ENCODE measurements around the gene ITGAE.
"Not testable (repeated sequence)": the region's sequence is repeated elsewhere in the genome, so short reads cannot be mapped to it uniquely, and the experiment has no call there.

ITGAE gene

GRCh38 chr17:3724378-3725077, 76.5 kb downstream of the ITGAE start:
- DNase-seq, result no peak

- peak; percentile 91 for DNase-seq
Measured at GRCh38 chr17:3723556-3724377, 77.2 kb downstream of the ITGAE start, which contains the start of gene HASPIN. TSS of gene HASPIN (plus strand) at chr17:3723903. CDS start at chr17:3723936, 33 bp downstream.

GRCh38 chr17:3723188-3723555, 77.8 kb downstream of the ITGAE start:
- no peak for DNase-seq

GRCh38 chr17:3722716-3723115, 78.3 kb downstream of the ITGAE start:
- DNase-seq, result no peak

- no peak for DNase-seq
Measured at GRCh38 chr17:3719265-3719664, 81.7 kb downstream of the ITGAE start.

GRCh38 chr17:3718201-3718600, 82.8 kb downstream of the ITGAE start:
- no peak for DNase-seq

GRCh38 chr17:3715296-3715695, 85.7 kb downstream of the ITGAE start:
- DNase-seq, result no peak

- peak; percentile 21 for DNase-seq
Measured at GRCh38 chr17:3712811-3713463, 88.1 kb downstream of the ITGAE start.

GRCh38 chr17:3710951-3711383, 90.0 kb downstream of the ITGAE start:
- DNase-seq, result peak; percentile 72

- no peak for DNase-seq
Measured at GRCh38 chr17:3708366-3708765, 92.6 kb downstream of the ITGAE start.

GRCh38 chr17:3705718-3705984, 95.3 kb downstream of the ITGAE start:
- not testable (repeated sequence) for DNase-seq

GRCh38 chr17:3704931-3705717, 95.9 kb downstream of the ITGAE start:
- DNase-seq, result no peak

GRCh38 chr17:3702041-3702539, 98.9 kb downstream of the ITGAE start:
- not testable (repeated sequence) for DNase-seq

- no peak for DNase-seq
Measured at GRCh38 chr17:3699951-3700350, 101.0 kb downstream of the ITGAE start.

GRCh38 chr17:3698139-3698538, 102.8 kb downstream of the ITGAE start:
- no peak for DNase-seq

GRCh38 chr17:3697103-3697476, 103.9 kb downstream of the ITGAE start:
- DNase-seq, result no peak

- DNase-seq, result peak; percentile 31
Measured at GRCh38 chr17:3695723-3696411, 105.1 kb downstream of the ITGAE start, which contains the start of gene P2RX5. TSS of gene P2RX5 (minus strand) at chr17:3696155. CDS start at chr17:3696005, 150 bp downstream.

- DNase-seq, result no peak
Measured at GRCh38 chr17:3695129-3695722, 105.8 kb downstream of the ITGAE start.

- DNase-seq, result peak; percentile 56
Measured at GRCh38 chr17:3693829-3694231, 107.2 kb downstream of the ITGAE start.

- DNase-seq, result no peak
Measured at GRCh38 chr17:3693141-3693540, 107.8 kb downstream of the ITGAE start.

GRCh38 chr17:3692346-3692745, 108.6 kb downstream of the ITGAE start:
- DNase-seq, result no peak

GRCh38 chr17:3691617-3692067, 109.3 kb downstream of the ITGAE start:
- no peak for DNase-seq

Measured in activated naive CD4-positive, alpha-beta T cell treated with Interleukin-2 at 50 U/mL for 16 hours (primary cell).